ENCODE measurements around the gene PROB1. TPM values are rescaled to one million over a fixed set of nuclear protein-coding genes. Genes with fewer than 3 reads are reported as not detected.
A peak's percentile ranks its signal among the peaks of the same experiment; 100 is the strongest.

Gene PROB1
- total and polyA plus RNA-seq, 9 of the 15 experiments (the other 6 are each of a cell fraction or from before 2014, with no cell fraction given): 0.01 to 1.8 (median 0.47) TPM

GRCh38 chr5:139388198-139388821 lies 6.6 kb downstream of the PROB1 start:
- no peaks in the 10 kb centered on the region for H3K9me1 ChIP-seq (ENCODE audit: control insufficient read depth, insufficient read depth, low read length)
- H3K79me2 ChIP-seq (ENCODE audit: control insufficient read depth, insufficient read depth, low read length): no peaks in the 10 kb centered on the region
- no peaks in the 10 kb centered on the region; the same call in none of the 2 replicates for H3K9me3 ChIP-seq (replicated peaks; ENCODE audit: control insufficient read depth, insufficient read depth, low read depth, low read length)
- H3K4me2 ChIP-seq (ENCODE audit: insufficient read depth, low read length): no peak overlapping the region
- in situ Hi-C loops (cut with MboI): no loop called here
- no peak overlapping the region for H3K27ac ChIP-seq (ENCODE audit: extremely low read depth, low read depth, low read length)
- no peak overlapping the region for H2AFZ ChIP-seq (ENCODE audit: low read depth, low read length)
- no peak for FAIRE-seq
- intact Hi-C loops (cut with micrococcal nuclease): no loop called here
- H3K9ac ChIP-seq (ENCODE audit: insufficient read depth in 1 of 2, low read depth in 2 of 2, low read length in 2 of 2): peak overlapping the region in 1 of 2 experiments; percentile 60; a peak in 2 of 4 replicates
- H3K4me3 ChIP-seq: no peak overlapping the region
- CTCF ChIA-PET (ENCODE audit: low intra/inter-chr PET ratio): interaction anchor here (1.0 kb wide), 1 partner anchor 399 kb away, joined by 3 read pairs; no protein-coding TSS in a partner anchor
- 36% methylated on average over 2 of the region's 8 CpGs for WGBS (ENCODE audit: insufficient coverage, low coverage, missing lambda C conversion rate)
- H4K20me1 ChIP-seq (replicated peaks; ENCODE audit: control insufficient read depth, insufficient read depth, low read length): no peaks in the 10 kb centered on the region
- no TSS peak for BruUV-seq (replicated peaks)
- H3K4me1 ChIP-seq (replicated peaks in 1 of 2; ENCODE audit: control insufficient read depth in 2 of 2, insufficient read depth in 2 of 2, low read length in 2 of 2): peaks cover 12 to 41% of the 10 kb centered on the region in 2 experiments; a peak in 4 of 5 replicates
- no peaks in the 10 kb centered on the region for H3K27me3 ChIP-seq (ENCODE audit: control insufficient read depth in 2 of 2, insufficient read depth in 2 of 2, low read length in 2 of 2)
- POLR2A ChIA-PET: interaction anchor here (0.6 to 1.3 kb wide), 6 partner anchors 10 to 1671 kb away, joined by 3 to 5 read pairs (median 3); no protein-coding TSS in a partner anchor
- no peaks in the 10 kb centered on the region for H3K36me3 ChIP-seq (ENCODE audit: control insufficient read depth, insufficient read depth, low read length)
- no peak for ATAC-seq
- DNase-seq (ENCODE audit: extremely low read depth in 1 of 4, low spot score in 3 of 4): no peak
- TF ChIP-seq ZNF655 (CRISPR knock-in tag; IDR thresholded peaks at IDR 0.05) (no peak), MBD1 (CRISPR knock-in tag; IDR thresholded peaks at IDR 0.05) (no peak), CHAMP1 (IDR thresholded peaks at IDR 0.05) (no peak), TFAP4 (CRISPR knock-in tag; IDR thresholded peaks at IDR 0.05; ENCODE audit: borderline replicate concordance) (no peak), E2F4 (CRISPR knock-in tag; IDR thresholded peaks at IDR 0.05; ENCODE audit: low read depth) (no peak), HEY1 (CRISPR knock-in tag; IDR thresholded peaks at IDR 0.05; ENCODE audit: borderline replicate concordance) (no peak), ELK3 (CRISPR knock-in tag; IDR thresholded peaks at IDR 0.05) (no peak), UBTF (IDR thresholded peaks at IDR 0.05; ENCODE audit: borderline replicate concordance in 1 of 2, low read depth in 2 of 2, low read length in 2 of 2) (no peak)
